Left cardiac atrium (tissue), 4 donors: Measurements from ENCODE around the gene DNAAF8. TPM values are rescaled to one million over a fixed set of nuclear protein-coding genes. Genes with fewer than 3 reads are reported as not detected.

ENCODE experiments used
- ATAC-seq, 2 donors: fragments of 200-7000 bp; cut with Tn5 transposase; one replicate each; pipeline ENCODE4 v1.9.1; 2020; ENCODE audit warnings: mild to moderate bottlenecking in 2 of 2, moderate library complexity in 2 of 2
- DNase-seq: peaks from one replicate; pipeline ENCODE4 v3.0.0-alpha.2; 2020
- intact Hi-C, 2 donors: fragments of 100-400 bp; cut with DNase I; formaldehyde crosslinking; loops; one replicate each; pipeline versions ENCODE4 v1.14.1 to v1.15.1; 2022 to 2023
- total RNA-seq, 2 donors: library from RNA; stranded (reverse); fragmentation: NEBNext Ultra II Directional; extraction: Animal tissue kit (Norgen Biotek cat#: 25700); gene quantifications; one replicate each; pipeline ENCODE4 v1.2.1, GENCODE V29; 2021
- donor health status: DM: no; HTN: yes; CAD: no.
- donor health status: DM: no; HTN: yes; CAD: no; lungs with severe emphysema.
- donor health status: DM: yes; HTN: yes; CAD: no.
- donor health status: Dilated cardiomyopathy.

DNAAF8 gene
- total RNA-seq, 2 donors from 2014 or later = 0.52 to 0.85 TPM

DNA sequence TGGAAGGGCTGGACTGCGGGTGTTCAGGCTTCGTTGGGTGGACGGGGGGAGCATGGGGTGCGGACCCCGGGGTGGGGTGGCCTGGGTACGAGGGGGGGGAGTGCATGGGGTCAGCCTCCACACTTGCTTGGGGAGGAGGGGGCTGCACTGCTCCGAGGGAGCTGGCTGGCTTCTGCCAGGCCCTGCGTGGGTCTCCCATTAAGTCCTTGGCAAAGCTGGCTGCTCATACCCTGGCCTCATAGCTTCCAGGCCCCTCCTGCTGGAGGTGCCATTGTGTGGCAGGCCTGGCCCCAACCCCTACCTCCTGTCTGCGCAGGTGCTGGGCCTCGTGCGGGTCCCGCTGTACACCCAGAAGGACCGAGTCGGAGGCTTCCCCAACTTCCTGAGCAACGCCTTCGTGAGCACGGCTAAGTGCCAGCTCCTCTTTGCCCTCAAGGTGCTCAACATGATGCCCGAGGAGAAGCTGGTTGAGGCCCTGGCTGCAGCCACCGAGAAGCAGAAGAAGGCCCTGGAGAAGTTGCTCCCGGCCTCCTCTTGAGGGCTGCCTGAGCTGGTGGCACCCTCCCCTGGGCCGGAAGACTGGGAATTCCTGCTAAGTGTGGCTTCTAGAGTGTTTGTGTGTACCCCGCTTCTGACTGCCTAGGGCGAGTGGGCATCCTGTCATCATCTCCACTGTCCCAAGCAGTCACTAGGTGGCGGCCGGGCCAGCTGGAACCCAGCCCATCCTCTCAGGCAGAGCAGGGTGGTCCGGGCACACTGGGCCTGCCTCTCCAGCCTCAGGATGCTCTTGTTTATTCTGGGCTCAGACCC, 39.5 kb upstream of the DNAAF8 start:
- intact Hi-C loops = no loop called here
- DNase-seq (peak; percentile 63), ATAC-seq (no peak)

DNA sequence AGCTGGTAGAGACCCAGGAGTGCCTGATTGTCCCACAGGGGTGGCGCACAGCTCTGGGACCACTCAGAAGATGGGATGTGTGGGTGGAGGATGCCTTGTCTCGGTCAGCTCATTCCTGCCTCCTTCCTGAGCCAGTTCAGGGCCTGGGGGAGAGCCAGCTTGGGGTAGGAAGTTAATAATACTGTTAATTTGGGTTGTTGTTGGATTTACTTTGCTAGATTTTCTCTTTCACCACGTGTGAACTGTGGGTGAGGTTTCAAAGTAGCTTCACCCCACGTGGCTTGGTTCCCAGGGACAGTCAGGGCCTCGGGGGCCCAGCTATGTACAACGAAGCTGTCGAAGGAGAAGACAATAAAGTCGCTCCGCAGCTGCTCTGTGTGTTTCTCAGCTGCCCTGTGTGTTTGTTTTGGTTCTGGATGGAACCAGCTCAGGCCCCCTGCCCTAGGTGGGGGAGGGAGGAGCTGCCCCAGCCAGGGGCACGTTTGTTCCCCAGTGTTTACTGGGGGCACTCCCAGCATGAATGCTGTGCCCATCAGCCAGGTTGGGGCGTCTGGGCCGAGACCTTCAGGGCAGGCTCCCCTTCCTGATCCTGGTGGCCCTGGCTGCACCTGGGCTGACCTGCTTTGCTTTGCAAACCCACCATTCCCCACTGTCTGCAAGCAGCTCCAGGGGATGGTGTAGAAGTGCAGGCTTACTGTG, 38.7 kb upstream of the DNAAF8 start:
- DNase-seq = no peak
- ATAC-seq = no peak
- intact Hi-C loops = no loop called here

- intact Hi-C loops = no loop called here
These were observed 38.0 kb upstream of the DNAAF8 start for GRCh38 chr16:4696172-4696904.

DNA sequence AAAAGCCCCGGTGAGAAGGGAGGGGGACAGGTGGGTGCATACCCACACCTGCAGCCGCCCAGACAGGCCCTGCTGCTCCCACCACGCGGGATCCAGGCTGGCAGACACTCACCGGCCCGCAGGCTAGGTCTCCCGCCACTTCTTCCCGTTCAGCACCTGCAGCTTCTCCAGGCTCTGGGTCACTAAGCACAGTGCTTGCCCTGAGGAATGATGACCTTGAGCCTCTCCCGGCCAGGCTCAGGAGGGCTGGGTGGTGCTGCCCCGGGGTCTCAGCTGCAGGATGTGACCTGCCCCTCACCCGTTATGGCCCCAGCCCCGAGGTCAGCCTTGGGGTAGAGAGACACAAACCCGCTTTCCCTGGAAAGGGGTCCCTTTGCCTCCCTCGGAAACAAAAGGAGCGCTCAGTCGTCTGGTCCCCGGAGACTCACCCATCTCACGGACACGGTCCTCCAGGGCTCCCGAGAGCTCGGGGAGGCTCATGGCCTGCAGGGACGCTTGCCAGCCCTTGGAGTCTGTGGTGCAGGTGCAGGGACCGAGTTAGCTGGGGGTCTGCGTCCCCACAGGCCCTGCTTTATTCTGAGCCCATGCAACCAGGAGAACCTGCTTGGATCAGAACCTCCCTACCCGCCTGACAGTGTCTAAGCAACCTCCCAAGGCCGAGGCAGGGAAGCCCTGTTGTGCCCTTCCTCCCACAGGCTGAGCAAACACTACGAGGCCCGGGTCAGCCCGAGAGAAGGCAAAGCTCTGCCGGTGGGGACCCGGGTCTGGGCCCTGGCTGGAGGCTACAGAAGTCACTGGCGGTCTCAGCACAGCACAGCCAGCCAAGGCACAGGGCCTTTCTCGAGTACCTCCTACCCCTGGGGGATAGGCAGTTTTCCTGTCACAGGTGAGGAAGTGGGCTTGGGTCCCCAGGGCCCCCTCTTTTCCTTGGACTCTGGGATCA, 37.2 kb upstream of the DNAAF8 start:
- intact Hi-C loops = no loop called here
- DNase-seq = peak; percentile 21

More at GRCh38 chr16:4696172-4696904, 38.0 kb upstream of the DNAAF8 start:
- DNase-seq = peak; percentile 75
- ATAC-seq = no peak

GRCh38 chr16:4697848-4698291, 36.5 kb upstream of the DNAAF8 start:
- DNase-seq = no peak
- intact Hi-C loops = no loop called here
- ATAC-seq = no peak

More for the DNA sequence above, 37.2 kb upstream of the DNAAF8 start:
- ATAC-seq = no peak

DNA sequence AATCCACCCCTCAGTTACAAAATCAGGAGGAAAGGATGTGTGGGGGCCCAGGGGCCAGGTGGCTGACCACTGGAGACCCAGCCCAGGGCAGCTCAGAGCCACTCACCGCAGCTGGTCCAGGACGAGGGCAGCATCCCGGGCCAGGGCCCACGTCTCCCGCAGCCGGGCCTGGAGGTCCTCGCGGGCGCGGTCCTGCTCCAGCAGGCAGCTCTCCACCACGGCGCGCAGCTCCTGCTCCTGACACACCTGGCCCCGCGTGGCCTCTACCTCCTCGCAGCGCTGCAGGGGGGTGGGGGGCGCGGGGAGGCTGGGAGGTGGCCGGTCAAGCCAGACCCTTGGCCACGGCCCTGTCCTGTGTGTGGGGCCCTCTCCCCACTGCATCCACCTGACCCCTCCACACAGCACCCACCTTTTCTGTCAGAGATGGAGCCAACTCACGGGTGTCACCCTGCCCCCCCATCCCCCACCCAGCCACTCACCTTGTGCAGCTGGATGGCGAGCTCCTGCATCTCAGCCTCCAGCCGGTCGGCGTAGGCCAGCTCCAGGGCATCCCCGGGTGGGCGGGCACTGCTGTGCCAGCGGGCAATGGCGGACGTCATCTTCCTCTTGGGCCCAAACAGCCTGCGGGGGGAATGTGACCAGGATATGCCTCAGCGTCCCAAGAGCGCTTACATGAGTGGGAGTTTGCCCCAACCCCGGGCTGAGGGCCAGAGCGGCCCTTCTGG, 35.9 kb upstream of the DNAAF8 start:
- intact Hi-C loops = no loop called here
- ATAC-seq (no peak), DNase-seq (no peak)

DNA sequence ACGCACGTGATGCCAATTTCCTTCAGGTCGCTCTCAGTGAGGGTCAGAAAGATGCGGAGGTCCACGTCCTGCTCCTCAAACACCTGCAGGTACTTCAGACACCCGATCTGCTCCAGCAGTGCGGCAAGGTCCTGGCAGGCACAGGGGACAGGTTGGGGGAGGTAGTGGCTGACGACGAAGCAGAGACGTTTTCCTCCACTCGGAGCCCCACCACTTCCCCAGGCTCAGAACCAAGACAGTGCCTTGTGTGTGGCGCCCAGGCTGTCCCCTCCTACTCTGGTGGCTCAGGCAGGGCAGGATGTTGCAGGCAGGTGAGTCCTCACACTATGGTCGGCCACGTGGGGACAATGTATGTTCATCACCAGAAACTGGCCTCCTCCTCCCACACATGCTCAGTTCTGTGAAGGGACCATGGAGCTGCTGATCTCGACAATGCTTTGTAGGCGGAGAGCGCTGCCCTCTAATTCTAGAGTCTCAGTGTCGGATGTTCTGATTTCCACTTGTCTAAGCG, 35.2 kb upstream of the DNAAF8 start:
- no peak for DNase-seq
- no peak for ATAC-seq
- intact Hi-C loops = no loop called here

DNA sequence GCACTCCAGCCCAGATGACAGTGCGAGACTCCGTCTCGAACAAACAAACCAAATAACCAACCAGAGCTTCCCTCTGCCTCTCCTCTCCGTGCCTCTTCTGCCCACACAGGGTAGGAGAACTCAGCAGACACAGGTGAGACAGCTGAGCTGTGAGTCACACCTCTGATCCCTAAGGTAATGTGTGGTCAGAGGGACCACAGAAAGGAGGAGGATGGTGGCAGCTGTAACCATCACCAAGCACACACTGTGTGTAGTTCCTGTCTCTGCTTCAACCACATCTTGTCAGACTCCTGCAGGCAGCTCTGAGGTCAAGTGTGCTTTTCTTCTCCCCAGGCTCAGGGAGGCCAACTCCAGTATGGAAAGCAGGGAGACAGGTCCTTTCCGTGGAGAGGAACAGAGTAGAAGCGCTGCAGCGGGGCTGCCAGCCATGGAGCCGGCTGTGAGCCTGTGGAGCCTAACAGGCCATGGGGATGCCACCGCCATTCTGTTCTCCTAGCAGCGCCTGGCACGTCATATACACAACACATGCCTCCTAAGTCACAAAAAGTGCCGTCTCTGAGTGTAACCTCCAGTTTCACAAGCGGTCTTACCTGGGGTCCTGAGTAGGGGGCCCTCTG, 33.8 kb upstream of the DNAAF8 start:
- ATAC-seq (no peak), DNase-seq (no peak)
- intact Hi-C loops = no loop called here

DNA sequence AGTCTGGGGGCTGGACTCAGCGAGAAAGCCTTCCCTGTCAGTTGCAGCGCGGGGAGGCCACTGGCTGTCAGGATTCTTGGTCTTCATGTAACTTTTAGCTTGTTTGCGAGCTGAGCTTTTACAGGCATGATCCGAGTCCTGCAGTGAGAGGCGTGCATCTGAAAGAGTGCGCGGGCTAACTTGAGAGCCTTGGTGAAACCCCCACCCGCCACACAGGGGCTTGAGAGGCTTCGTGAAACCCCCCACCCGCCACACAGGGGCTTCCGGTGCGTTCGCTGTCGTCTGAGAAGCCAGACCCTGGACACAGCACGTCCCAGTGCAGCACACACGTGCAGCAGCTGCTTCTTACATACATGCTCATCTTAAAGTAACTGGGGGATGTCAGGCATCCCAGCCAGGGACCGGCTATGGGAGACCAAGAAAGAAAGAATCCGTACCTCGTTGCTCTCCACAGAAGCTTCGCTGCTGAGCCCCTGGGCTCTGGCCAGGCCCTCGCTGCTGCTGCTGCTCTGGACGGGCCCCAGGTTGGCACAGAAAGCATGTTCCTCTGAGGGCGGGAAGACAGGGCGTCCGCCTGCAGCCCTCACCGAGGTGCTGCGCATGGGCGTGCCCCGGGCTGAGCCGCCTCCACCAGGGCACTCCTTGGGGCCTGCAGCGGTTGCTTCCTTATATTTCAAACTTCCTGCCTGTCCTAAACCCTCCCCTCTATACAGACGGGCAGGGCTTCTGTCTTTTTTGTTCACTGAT, 33.2 kb upstream of the DNAAF8 start:
- intact Hi-C loops = no loop called here
- ATAC-seq = peak; percentile 4 to 42
- no peak for DNase-seq

DNA sequence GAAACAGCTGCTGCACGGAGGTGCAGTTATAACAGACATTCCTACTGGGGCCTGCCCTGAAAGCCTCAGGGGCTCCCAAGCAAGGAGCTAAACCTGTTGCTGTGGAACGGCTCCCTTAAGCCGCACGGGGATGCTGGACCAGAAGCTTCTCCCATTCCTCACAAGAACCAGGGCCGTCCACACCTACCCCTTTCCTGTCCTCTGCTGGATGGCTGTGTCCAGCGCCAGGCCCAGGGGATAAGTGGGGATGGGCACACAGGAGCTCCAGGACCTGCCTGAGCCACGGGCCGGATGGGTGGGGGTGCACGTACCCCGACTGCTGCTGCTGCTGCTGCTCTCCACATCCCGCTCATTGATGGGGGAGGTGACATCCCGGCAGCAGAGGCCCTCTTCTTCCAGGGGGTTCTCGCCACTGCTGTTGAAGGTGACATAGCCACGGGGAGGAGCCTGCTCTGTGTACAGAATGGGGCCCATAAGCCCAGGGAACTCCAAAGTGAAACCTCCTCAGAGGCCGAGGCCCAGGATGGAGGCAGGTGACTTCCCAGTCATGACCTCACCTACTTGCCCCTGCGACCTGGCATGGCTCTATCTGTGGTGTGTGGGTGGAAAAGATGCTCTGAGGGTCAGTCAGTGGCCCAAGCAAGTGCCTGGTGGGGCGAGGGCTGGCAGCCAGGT, 32.4 kb upstream of the DNAAF8 start:
- ATAC-seq (no peak), DNase-seq (no peak)
- intact Hi-C loops = no loop called here

GRCh38 chr16:4702466-4702808, 31.9 kb upstream of the DNAAF8 start:
- no peak for ATAC-seq
- no peak for DNase-seq
- intact Hi-C loops = no loop called here

DNA sequence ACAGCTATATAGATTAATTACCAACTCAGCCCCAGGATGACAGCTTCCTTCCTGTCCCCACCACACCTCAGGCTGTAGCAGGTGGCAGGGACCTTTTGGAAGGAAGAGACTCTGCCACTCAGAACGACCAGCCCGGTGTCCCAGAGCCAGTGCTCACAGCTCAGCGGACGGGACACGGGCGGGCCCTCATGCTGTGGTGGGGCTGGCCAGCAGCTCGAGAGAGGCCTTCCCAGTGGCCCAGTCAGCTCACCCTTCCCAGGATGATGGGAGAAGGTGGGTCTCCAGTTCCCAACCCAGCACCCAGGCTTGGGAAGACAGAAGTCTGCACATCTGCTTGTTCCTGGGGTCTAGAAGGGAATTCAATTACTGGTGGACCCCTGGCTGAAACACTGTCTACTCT, 30.4 kb upstream of the DNAAF8 start:
- DNase-seq (no peak), ATAC-seq (no peak)
- intact Hi-C loops = no loop called here

DNA sequence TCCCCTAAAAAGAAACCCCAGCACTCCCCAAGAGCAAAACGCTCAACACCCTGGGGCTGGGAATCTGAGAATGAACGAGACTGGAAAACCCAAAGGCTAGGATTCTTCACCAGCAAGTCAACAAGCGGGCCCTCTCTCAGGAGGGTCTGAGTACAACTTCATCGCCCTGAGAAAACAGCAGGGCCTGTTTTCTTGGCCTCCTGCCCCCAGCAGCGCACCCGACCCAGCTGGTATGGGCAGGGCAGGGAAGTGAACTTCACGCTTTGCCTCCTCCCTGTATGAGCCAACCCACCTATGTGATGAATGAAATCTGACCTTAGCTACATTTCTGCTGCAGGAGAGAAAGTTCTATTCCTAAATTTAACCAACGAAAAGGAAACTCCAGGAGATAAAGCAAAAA, 29.8 kb upstream of the DNAAF8 start:
- intact Hi-C loops = no loop called here
- DNase-seq = no peak
- no peak for ATAC-seq

GRCh38 chr16:4704913-4705312, 29.4 kb upstream of the DNAAF8 start:
- ATAC-seq (no peak), DNase-seq (no peak)
- intact Hi-C loops = no loop called here

GRCh38 chr16:4706871-4707270, 27.5 kb upstream of the DNAAF8 start:
- ATAC-seq (no peak), DNase-seq (no peak)
- intact Hi-C loops = no loop called here

DNA sequence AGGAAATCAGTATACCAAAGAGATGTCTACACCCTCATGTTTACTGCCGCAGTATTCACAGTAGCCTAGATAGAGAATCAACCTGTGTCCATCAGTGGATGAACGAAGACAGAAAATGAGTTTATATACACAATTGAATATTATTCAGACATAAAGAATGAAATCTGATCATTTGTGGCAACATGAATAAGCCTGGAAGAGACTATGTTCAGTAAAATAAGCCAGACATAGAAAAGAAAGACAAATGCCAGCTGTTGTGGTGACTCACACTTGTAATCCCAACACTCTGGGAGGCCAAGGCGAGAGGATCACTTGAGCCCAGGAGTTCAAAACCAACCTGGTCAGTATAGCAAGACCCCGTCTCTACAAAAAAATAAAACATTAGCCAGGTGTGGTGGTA, 24.9 kb upstream of the DNAAF8 start:
- DNase-seq (no peak), ATAC-seq (no peak)
- intact Hi-C loops = no loop called here
